Measurements from ENCODE around the gene CTRB2. TPM values are rescaled to one million over a fixed set of nuclear protein-coding genes. Genes with fewer than 3 reads are reported as not detected.

CTRB2 gene
- total RNA-seq, 1 donor from 2014 or later, result not detected

DNA sequence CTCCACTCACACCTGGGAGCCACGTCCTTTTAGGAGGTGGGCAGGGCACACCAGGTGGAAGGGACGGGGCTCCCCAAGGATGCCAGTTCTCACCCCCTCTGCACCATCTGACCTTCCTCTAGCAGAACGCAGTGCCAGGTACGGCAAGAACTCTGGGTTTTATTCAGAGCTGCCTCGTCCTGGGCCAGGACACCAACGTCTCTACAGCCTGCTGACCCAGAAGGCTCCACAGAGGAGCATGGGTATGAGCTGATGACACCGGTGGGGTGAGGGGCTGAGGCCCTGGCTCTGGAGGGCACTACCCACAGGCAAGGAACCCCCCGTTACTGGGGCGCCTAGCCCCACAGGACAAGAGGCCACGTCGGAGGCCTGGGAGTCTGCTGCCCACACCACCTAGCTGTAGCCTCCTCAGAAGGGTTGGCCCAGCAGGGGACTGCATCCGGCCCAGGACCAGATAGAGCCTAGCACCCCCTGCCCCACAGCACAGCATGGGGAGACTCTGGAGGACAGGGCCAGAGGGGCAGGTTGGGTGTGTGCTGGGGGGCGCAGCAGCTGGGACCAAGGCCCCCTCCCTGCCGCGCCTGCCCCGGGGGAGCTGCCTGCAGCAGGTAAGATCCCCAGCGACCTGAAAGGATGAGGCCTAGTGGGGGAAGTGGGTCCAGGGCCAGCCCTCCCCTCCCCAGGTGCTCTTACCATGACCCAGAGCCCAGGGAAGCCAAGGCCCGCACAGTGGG, 30.6 kb upstream of the CTRB2 start:
- DNase-seq, result no peak
- H3K9me3 Mint-ChIP-seq, result no peaks in the 10 kb centered on the region
- ChIA-PET CTCF (no interaction called here), POLR2A (no interaction called here)
- H3K4me1 Mint-ChIP-seq, result peaks cover 2% of the 10 kb centered on the region
- no peak for ATAC-seq (ENCODE audit: low read depth)
- intact Hi-C loops (cut with micrococcal nuclease), result loop anchor here (10.0 kb wide), 1 partner anchor 317 kb away; the partner anchor contains the start of gene TMEM231
- TF ChIP-seq, protein P1, sequence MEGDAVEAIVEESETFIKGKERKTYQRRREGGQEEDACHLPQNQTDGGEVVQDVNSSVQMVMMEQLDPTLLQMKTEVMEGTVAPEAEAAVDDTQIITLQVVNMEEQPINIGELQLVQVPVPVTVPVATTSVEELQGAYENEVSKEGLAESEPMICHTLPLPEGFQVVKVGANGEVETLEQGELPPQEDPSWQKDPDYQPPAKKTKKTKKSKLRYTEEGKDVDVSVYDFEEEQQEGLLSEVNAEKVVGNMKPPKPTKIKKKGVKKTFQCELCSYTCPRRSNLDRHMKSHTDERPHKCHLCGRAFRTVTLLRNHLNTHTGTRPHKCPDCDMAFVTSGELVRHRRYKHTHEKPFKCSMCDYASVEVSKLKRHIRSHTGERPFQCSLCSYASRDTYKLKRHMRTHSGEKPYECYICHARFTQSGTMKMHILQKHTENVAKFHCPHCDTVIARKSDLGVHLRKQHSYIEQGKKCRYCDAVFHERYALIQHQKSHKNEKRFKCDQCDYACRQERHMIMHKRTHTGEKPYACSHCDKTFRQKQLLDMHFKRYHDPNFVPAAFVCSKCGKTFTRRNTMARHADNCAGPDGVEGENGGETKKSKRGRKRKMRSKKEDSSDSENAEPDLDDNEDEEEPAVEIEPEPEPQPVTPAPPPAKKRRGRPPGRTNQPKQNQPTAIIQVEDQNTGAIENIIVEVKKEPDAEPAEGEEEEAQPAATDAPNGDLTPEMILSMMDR (IDR thresholded peaks at IDR 0.05), result no peak
- no peak overlapping the region for H3K4me3 Mint-ChIP-seq
- H3K36me3 Mint-ChIP-seq (ENCODE audit: low read depth), result no peaks in the 10 kb centered on the region
- H3K27me3 Mint-ChIP-seq, result peaks cover 43% of the 10 kb centered on the region
- H3K27ac Mint-ChIP-seq, result no peak overlapping the region

GRCh38 chr16:75236736-75237397, 29.9 kb upstream of the CTRB2 start:
- intact Hi-C loops (cut with micrococcal nuclease), result loop anchor here (10.0 kb wide), 1 partner anchor 318 kb away; the partner anchor contains the start of gene TMEM231
- ATAC-seq (ENCODE audit: low read depth) (no peak), DNase-seq (no peak)
- Mint-ChIP-seq H3K27ac (no peak overlapping the region), H3K4me1 (peaks cover 2% of the 10 kb centered on the region), H3K4me3 (no peak overlapping the region), H3K9me3 (no peaks in the 10 kb centered on the region), H3K36me3 (ENCODE audit: low read depth) (no peaks in the 10 kb centered on the region), H3K27me3 (peaks cover 37% of the 10 kb centered on the region)
- POLR2A ChIA-PET, result no interaction called here
- CTCF ChIA-PET, result interaction anchor here (1.3 kb wide), 1 partner anchor 143 kb away, joined by 4 read pairs; no protein-coding TSS in a partner anchor
- TF ChIP-seq, protein P1 (IDR thresholded peaks at IDR 0.05), result no peak

- Mint-ChIP-seq H3K36me3 (ENCODE audit: low read depth) (no peaks in the 10 kb centered on the region), H3K4me3 (no peak overlapping the region), H3K4me1 (peaks cover 2% of the 10 kb centered on the region), H3K27me3 (peaks cover 42% of the 10 kb centered on the region), H3K27ac (no peak overlapping the region), H3K9me3 (no peaks in the 10 kb centered on the region)
- TF ChIP-seq, protein P1 (IDR thresholded peaks at IDR 0.05), result no peak
- ATAC-seq (ENCODE audit: low read depth) (no peak), DNase-seq (no peak)
- intact Hi-C loops (cut with micrococcal nuclease), result loop anchor here (10.0 kb wide), 1 partner anchor 319 kb away; the partner anchor contains the start of gene TMEM231
- POLR2A ChIA-PET, result no interaction called here
- CTCF ChIA-PET, result interaction anchor here (1.0 to 1.3 kb wide), 2 partner anchors 122 to 144 kb away, joined by 3 to 4 read pairs; no protein-coding TSS in a partner anchor
Measured at GRCh38 chr16:75236232-75236631, 29.3 kb upstream of the CTRB2 start.

DNA sequence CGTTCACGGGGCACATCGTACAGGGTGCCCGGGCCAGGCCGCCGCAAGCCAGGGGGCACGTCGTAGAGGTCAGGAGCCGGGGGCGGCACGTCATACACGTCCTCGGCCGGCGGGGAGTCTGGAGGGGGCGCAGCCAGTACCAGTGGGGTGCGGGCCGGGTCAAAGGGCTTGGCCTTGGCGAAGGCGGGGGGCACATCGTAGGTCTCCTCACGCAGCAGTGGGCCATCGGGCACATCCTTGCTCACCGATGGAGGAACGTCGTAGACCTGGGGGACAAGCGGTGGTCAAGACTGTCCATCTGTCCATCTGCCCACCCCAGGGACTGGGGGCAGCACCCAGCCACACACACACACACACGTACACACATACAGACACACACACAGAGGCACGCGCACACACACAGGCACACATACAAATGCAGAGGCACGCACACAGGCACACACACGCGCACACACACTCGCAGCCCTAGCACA, 28.8 kb upstream of the CTRB2 start:
- TF ChIP-seq, protein P1 (IDR thresholded peaks at IDR 0.05), result no peak
- Mint-ChIP-seq H3K9me3 (no peaks in the 10 kb centered on the region), H3K4me1 (peaks cover 2% of the 10 kb centered on the region), H3K27me3 (peaks cover 41% of the 10 kb centered on the region), H3K4me3 (no peak overlapping the region), H3K27ac (no peak overlapping the region), H3K36me3 (ENCODE audit: low read depth) (no peaks in the 10 kb centered on the region)
- no peak for ATAC-seq (ENCODE audit: low read depth)
- POLR2A ChIA-PET, result no interaction called here
- intact Hi-C loops (cut with micrococcal nuclease), result loop anchor here (10.0 kb wide), 1 partner anchor 319 kb away; the partner anchor contains the start of gene TMEM231
- CTCF ChIA-PET, result interaction anchor here (0.7 to 5.0 kb wide), 4 partner anchors 122 to 527 kb away, joined by 3 to 97 read pairs (median 4); no protein-coding TSS in a partner anchor
- DNase-seq, result no peak

Measured in activated B cell treated with CpG ODN at 0.5 μM for 24 hours (primary cell).